DMS153 treated with DMSO at 0.1 percent for 48 hours (cell line): ENCODE measurements around the gene DYNLL1.
"Not testable (repeated sequence)": the region's sequence is repeated elsewhere in the genome, so short reads cannot be mapped to it uniquely, and the experiment has no call there.

Experiments used
- DNase-seq: peaks from one replicate; lab custom pipeline; 2025; ENCODE audit not compliant: unreplicated experiment; lab: John Stamatoyannopoulos, UW

The DYNLL1 gene

DNA sequence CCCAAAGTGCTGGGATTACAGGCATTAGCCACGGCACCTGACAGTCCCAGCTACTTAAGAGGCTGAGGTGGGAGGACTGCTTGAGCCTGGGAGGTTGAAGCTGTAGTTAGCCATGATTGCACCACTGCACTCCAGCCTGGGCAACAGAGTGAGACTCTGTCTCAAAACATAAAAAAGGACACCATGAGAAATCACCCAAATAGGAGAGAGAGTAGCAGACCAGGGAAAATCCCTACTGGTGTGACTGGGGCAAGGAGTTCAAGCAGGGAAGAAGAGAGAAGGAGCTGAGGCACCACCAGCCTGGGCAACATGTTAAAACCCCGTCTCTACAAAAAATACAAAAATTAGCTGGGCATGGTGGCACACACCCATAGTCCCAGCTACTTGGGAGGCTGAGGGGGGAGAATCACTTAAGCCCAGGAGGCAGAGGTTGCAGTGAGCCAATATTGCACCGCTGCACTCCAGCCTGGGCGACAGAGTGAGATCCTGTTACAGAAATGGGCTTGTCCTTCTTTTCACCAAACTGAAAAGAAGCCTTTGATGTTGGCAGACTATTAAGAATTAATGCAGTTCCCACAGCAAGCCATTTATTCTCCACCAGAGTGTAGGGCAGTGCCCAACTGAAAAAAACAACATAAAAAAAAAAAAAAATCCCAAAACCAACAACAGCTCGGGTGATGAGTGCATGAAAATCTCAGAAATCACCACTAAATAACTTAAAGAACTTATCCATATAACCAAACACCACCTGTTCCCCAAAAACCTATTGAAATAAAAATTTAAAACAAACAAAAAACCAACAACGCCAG, 21.9 kb upstream of the DYNLL1 start:
- no peak for DNase-seq

GRCh38 chr12:120474616-120474960, 21.3 kb upstream of the DYNLL1 start:
- no peak for DNase-seq

DNA sequence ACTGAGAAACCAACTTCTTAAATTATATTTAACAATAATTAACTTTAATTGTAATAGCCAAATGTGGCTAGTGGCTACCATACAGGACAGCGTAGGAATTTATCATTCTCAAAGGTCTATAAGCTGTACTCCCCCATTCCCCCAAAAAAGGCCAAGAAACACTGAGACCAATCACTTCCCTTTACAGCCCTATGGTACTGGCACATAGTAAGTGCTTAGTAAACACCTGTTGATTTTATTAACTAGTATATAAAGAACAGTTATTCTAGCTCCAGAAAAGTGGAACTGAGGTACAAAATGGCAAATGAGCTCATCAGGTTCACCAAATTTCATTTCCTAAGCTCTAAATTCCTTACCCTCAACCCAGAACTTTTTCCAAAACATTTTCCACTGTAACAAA, 20.3 kb upstream of the DYNLL1 start:
- DNase-seq, result no peak

DNA sequence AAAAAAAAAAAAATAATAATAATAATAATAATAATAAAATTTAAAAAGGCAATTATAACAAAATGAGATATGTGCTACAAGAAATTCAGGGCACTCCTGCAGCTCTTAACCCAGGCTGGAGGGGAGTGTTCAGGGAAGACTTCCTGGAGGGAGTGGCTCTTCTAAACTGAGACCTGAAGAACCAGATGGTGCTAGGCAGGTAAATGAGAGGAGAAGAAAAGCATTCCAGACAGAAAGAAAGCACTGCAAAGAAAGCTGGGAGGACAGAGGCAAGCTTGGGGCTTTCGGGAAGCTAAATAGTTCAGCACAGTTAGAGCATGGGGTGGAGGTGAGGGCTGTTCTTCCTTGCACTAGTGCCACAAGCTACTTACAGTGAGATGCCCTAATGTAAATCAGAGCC, 16.5 kb upstream of the DYNLL1 start:
- DNase-seq, result no peak

- DNase-seq, result no peak
Measured at GRCh38 chr12:120480211-120480610, 15.7 kb upstream of the DYNLL1 start.

DNA sequence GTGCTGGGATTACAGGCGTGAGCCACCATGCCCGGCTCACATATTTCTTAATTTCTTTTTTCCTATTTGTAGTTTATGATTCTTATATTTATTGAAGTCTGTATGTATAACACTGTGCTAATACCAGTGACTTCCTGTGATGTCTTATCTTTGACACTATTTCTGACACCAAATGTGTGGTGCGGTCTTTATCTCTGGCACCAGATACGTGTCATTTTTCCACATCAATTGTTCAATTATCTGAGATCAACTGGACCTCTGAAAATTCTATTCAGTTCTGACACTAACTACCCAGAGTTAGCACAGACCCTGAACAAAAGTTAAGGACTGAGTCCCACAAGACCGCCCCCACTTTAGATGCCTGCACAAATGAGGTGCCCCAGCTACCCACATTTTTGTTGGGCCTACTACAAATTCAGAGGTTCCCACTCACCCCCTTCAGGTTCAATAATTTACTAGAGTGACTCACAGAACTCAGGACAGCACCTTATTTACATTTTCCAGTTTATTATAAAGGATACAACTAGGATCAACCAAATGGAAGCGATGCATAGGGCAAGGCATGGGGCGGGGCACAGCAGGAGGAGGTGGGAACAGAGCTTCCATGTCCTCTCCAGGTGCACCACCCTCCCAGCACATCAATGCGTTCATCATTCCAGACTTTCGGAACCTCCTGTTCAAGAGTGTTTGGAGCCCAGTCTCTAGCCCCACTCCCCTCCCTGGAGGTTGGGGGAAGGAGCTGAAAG, 14.7 kb upstream of the DYNLL1 start:
- no peak for DNase-seq

GRCh38 chr12:120483621-120484020, 12.3 kb upstream of the DYNLL1 start:
- no peak for DNase-seq

GRCh38 chr12:120485961-120486881, 9.7 kb upstream of the DYNLL1 start:
- no peak for DNase-seq

DNA sequence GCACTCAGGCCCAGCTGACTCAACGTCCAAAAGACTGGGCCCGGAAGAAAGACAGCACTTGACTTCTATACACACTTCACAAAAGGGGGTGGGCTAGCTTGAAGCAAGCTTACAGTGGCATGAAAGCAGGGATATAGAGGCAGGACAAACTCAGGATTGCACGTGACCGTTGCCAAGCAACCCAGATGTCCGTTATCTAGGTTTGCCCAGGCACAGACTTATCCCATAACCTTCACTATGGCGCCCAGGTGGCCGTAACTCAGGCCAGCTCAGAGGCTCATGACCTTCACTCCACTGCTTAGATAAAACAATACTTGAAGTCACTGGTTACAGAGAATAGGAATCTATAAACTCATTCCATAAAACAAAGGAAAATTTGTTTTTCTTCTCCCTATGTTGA, 8.4 kb upstream of the DYNLL1 start:
- DNase-seq, result not testable (repeated sequence)

DNA sequence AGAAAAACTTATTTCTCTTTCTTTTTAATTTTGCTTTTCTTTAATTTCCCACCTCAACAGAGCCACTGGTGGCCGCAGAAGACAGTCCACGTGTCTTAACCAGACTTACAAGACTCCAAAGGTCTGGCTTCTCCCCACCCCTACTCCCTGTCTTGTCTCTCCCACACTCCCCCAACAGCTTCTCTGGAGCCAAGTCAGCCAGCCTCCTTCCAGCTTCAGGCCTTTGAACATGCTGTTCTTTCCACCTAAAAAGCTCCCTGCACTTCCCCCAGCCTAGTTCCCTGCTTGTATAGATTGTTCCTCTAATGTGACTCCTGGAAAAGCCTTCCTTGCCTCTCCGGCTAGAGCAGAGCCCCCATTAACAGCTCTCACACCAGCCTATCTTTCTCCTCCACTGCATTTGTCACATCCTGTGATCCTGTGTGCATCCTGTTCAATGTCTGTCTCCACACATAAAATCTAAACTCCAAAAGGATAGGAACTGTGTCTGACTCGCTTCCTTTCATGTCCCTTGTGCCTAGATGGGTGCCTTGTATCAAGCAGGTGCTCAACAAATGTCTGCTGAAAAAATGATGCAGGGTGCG, 7.8 kb upstream of the DYNLL1 start:
- DNase-seq, result no peak

DNA sequence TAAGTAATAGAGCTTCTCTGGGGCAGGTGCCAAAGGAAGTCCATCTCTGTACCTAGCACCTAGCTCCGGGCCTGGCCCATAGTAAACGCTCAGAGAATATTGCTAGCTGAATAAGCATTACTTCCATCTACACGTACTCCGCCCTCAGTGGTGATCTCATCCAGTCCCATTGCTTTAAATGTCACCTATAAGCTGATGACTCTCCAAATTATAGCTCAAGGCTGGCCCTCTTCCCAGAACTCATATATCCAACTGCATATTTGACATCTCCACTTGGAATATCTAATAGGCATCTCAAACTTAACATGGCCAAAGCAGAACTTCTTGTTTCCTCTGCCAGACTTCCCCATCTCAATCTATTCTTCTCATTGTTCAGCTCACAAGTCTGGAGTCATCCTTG, 6.9 kb upstream of the DYNLL1 start:
- no peak for DNase-seq

DNA sequence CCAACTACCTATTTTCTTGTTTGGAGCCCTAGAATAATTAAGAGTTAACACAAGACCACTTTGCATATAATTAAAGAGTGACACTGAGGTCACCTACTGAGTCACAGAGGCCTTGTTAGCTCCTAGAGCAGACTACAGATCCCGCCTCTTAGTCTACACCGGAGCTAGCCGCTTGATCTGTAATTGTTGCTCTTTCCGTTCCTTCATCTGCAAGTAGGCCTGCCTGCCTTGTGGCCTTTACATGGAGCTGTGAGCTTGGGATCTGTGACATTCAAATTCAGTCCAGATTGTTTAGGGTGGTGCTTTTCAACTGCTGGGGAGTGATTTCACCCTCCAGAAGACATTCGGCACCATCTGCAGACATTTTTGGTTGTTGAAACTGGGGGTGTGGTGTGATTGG, 5.6 kb upstream of the DYNLL1 start:
- DNase-seq, result no peak

DNA sequence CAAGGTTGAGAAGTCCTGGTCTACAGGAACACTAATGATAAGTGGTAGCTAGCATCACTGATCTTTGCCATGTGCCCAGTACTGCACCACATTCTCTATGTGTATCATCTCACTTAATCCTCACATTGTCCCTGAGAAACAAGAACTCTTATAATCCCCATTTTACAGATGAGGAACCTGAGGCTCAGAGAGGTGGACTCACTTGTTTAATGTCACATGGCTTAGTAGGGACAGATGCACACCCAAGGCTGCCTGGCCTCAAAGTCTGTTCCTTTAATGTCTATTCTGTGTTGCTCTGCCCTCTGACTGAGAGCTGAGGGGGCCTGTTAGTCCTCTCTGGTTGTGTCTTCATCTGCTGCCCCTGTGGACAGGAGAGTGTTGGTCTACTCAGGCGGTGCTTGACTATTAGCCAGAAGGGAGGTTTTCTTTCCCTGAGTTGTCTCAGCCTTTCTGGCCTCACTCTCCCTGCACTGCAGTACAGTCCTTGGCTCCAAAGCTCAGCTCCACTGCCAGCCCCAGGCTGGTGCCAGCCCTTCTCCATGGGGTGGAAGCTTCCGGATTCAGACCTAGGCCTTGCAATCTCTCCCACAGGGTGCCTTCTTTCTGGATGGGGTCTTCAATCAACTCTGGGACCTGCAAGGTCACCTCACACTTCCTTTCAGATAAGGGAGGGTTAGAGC, 4.9 kb upstream of the DYNLL1 start:
- no peak for DNase-seq

GRCh38 chr12:120495186-120495730, 655 bp upstream of the DYNLL1 start:
- DNase-seq, result no peak

- no peak for DNase-seq
Measured at GRCh38 chr12:120496413-120497340, 764 bp downstream of the DYNLL1 start.

DNA sequence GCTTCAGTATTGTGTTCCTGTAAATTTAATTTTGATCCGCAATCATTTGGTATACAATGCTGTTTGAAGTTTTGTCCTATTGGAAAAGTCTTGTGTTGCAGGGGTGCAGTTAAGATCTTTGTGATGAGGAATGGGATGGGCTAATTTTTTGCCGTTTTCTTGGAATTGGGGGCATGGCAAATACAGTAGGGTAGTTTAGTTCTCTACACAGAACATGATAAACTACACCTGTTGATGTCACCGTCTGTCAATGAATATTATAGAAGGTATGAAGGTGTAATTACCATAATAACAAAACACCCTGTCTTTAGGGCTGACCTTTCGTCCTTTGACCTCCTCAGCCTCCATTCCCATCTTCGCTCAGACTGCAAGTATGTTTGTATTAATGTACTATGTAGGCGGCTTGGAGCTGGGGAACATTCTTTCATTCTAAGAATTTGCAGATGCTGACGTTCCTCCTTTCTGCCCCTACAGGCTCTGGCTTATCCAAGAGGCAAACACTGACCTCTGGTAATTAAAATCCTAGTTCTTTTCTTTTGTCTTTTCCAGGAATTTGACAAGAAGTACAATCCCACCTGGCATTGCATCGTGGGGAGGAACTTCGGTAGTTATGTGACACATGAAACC, 1.7 kb downstream of the DYNLL1 start:
- DNase-seq, result no peak

DNA sequence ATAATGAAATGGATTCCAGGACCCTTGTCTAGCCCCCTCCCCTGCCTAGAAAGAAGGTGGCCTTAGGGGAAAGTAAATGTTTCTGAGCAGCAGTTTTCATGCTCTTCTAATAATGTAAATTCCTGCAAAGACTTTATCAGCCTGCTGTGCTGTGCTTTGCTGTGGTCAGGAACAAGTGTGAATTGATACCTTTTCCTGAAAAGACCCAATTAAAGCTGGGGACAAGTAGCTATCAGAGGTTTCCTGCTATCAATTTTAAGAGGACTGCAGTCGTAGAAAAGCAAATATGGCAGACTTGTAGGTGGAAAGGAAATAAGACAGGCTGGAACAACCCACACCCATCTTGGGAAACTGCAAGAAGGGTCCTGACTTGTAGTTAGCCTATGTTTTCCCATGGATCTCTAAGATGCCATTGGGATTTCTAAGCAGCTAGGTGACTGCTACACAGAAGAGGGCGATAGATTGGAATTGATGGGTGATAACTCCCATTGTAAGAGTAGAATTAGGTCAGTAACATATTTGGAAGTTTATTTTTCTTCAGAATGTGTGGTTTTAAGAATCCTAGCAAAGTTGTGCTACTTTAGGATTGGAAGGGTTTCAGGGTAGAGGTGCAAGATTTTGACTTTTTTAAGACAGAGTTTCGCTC, 3.1 kb downstream of the DYNLL1 start:
- no peak for DNase-seq

GRCh38 chr12:120500581-120500980, 4.7 kb downstream of the DYNLL1 start:
- no peak for DNase-seq
